Hepatocyte (in vitro differentiated cells): ENCODE measurements around the gene KLF13. TPM values are rescaled to one million over a fixed set of nuclear protein-coding genes. Genes with fewer than 3 reads are reported as not detected.

Source experiments
- DNase-seq: peaks from one replicate; pipeline ENCODE4 v3.0.0-alpha.2; 2016; ENCODE audit warnings: low spot score
- H2AFZ ChIP-seq: fragments of 200-600 bp; sonication (generic); 2 replicates; pipeline ENCODE4 v1.6.0; 2016; ENCODE audit warnings: antibody characterized with exemption, mild to moderate bottlenecking
- H3K27ac ChIP-seq: fragments of 200-600 bp; sonication (generic); 2 replicates; pipeline ENCODE4 v1.5.1; 2016; ENCODE audit warnings: mild to moderate bottlenecking
- H3K27me3 ChIP-seq: fragments of 200-600 bp; sonication (generic); 2 replicates; pipeline ENCODE4 v1.6.1; 2016
- H3K36me3 ChIP-seq: fragments of 200-600 bp; sonication (generic); replicated peaks from 2 replicates; pipeline ENCODE4 v1.5.1; 2016; ENCODE audit warnings: low read depth; ENCODE audit not compliant: insufficient read depth
- H3K4me1 ChIP-seq: fragments of 200-600 bp; sonication (generic); 2 replicates; pipeline ENCODE4 v1.5.1; 2016; ENCODE audit warnings: mild to moderate bottlenecking, moderate library complexity; ENCODE audit not compliant: insufficient read depth
- H3K4me2 ChIP-seq: fragments of 200-600 bp; sonication (generic); 2 replicates; pipeline ENCODE4 v1.6.0; 2016
- H3K4me3 ChIP-seq: fragments of 200-600 bp; sonication (generic); 2 replicates; pipeline ENCODE4 v1.5.1; 2016; ENCODE audit warnings: mild to moderate bottlenecking
- H3K79me2 ChIP-seq: fragments of 200-600 bp; sonication (generic); 2 replicates; pipeline ENCODE4 v1.6.0; 2017; ENCODE audit warnings: mild to moderate bottlenecking
- H3K9me2 ChIP-seq: fragments of 200-600 bp; sonication (generic); replicated peaks from 2 replicates; pipeline ENCODE4 v1.6.0; 2017; ENCODE audit warnings: mild to moderate bottlenecking; ENCODE audit not compliant: insufficient read depth
- H3K9me3 ChIP-seq: fragments of 200-600 bp; sonication (generic); 2 replicates; pipeline ENCODE4 v1.5.1; 2016; ENCODE audit warnings: low read depth, mild to moderate bottlenecking
- H4K20me1 ChIP-seq: fragments of 200-600 bp; sonication (generic); 2 replicates; pipeline ENCODE4 v1.6.0; 2016; ENCODE audit warnings: mild to moderate bottlenecking; ENCODE audit not compliant: insufficient read depth, poor library complexity, severe bottlenecking
- CTCF ChIP-seq: fragments of 200-600 bp; sonication (generic); IDR thresholded peaks from 2 replicates; pipeline ENCODE4 v1.5.1; 2016; ENCODE audit warnings: antibody characterized with exemption, mild to moderate bottlenecking; ENCODE audit not compliant: poor library complexity
- EZH2 ChIP-seq: fragments of 200-600 bp; sonication (generic); IDR thresholded peaks from 2 replicates; pipeline ENCODE4 v1.6.1; 2016; ENCODE audit warnings: antibody characterized with exemption, mild to moderate bottlenecking, borderline replicate concordance
- EZH2phosphoT487 ChIP-seq: fragments of 200-600 bp; sonication (generic); IDR thresholded peaks from one replicate; pipeline ENCODE4 v1.6.1; 2018; ENCODE audit warnings: antibody characterized with exemption, mild to moderate bottlenecking, low read depth, moderate library complexity; ENCODE audit not compliant: unreplicated experiment, severe bottlenecking
- WGBS: methylation state at CpG from one replicate; pipeline ENCODE4 v1.1.6; 2016; ENCODE audit warnings: low lambda C conversion rate; ENCODE audit errors: missing lambda C conversion rate; 5-methylcytosine and 5-hydroxymethylcytosine counted together
- polyA plus RNA-seq: library from polyadenylated mRNA; unstranded; fragments of >200 nt; fragmentation: Nextera tagmentation; extraction: Ambion mirVana; gene quantifications from 2 replicates; pipeline ENCODE4 v1.2.1, GENCODE V29; 2016
- total RNA-seq: library from RNA; depleted of rRNA; stranded (reverse); fragments of >200 nt; gene quantifications from 2 replicates; pipeline ENCODE4 v1.2.3, GENCODE V29; 2014

The KLF13 gene
- total and polyA plus RNA-seq, 2 experiments from 2014 or later: 32.7 to 51.2 TPM

GRCh38 chr15:31307270-31308184 lies 19.1 kb upstream of the KLF13 start:
- H4K20me1 ChIP-seq: no peaks in the 10 kb centered on the region
- TF ChIP-seq CTCF (no peak), EZH2phosphoT487 (no peak), EZH2 (no peak)
- no peaks in the 10 kb centered on the region for H3K36me3 ChIP-seq
- H3K9me3 ChIP-seq: no peaks in the 10 kb centered on the region
- H3K4me1 ChIP-seq: no peaks in the 10 kb centered on the region
- DNase-seq: no peak
- H3K4me2 ChIP-seq: no peak overlapping the region
- no peaks in the 10 kb centered on the region for H3K79me2 ChIP-seq
- H3K4me3 ChIP-seq: no peak overlapping the region
- H3K9me2 ChIP-seq: no peaks in the 10 kb centered on the region
- H3K27me3 ChIP-seq: peaks cover 24% of the 10 kb centered on the region
- H2AFZ ChIP-seq: no peak overlapping the region
- WGBS: 75% methylated on average over 20 of the region's 20 CpGs
- no peak overlapping the region for H3K27ac ChIP-seq

GRCh38 chr15:31308185-31308639 lies 18.4 kb upstream of the KLF13 start:
- no peaks in the 10 kb centered on the region for H3K9me2 ChIP-seq
- H3K9me3 ChIP-seq: no peaks in the 10 kb centered on the region
- no peak overlapping the region for H3K4me3 ChIP-seq
- H3K4me2 ChIP-seq: no peak overlapping the region
- no peak overlapping the region for H3K27ac ChIP-seq
- no peak overlapping the region for H2AFZ ChIP-seq
- no peaks in the 10 kb centered on the region for H4K20me1 ChIP-seq
- no peak for DNase-seq
- H3K79me2 ChIP-seq: no peaks in the 10 kb centered on the region
- no peaks in the 10 kb centered on the region for H3K4me1 ChIP-seq
- TF ChIP-seq CTCF: no peak
- no peaks in the 10 kb centered on the region for H3K36me3 ChIP-seq
- peaks cover 24% of the 10 kb centered on the region for H3K27me3 ChIP-seq
- WGBS: 79% methylated on average over 3 of the region's 5 CpGs

GRCh38 chr15:31309893-31310606 lies 16.6 kb upstream of the KLF13 start:
- Histone ChIP-seq H3K27me3 (peaks cover 24% of the 10 kb centered on the region), H3K9me3 (no peaks in the 10 kb centered on the region), H3K9me2 (no peaks in the 10 kb centered on the region), H3K79me2 (no peaks in the 10 kb centered on the region), H3K36me3 (no peaks in the 10 kb centered on the region), H2AFZ (no peak overlapping the region), H3K4me1 (no peaks in the 10 kb centered on the region), H3K4me2 (no peak overlapping the region), H4K20me1 (no peaks in the 10 kb centered on the region), H3K27ac (no peak overlapping the region), H3K4me3 (no peak overlapping the region)
- 87% methylated on average over 9 of the region's 9 CpGs for WGBS
- no peak for TF ChIP-seq CTCF
- TF ChIP-seq EZH2phosphoT487: no peak
- TF ChIP-seq EZH2: no peak
- DNase-seq: no peak
